Measurements from ENCODE around the gene TNFSF15. TPM values are rescaled to one million over a fixed set of nuclear protein-coding genes. Genes with fewer than 3 reads are reported as not detected.

TNFSF15 gene
- total and polyA plus RNA-seq, 9 donors = 0.15 to 0.72 (median 0.29) TPM

DNA sequence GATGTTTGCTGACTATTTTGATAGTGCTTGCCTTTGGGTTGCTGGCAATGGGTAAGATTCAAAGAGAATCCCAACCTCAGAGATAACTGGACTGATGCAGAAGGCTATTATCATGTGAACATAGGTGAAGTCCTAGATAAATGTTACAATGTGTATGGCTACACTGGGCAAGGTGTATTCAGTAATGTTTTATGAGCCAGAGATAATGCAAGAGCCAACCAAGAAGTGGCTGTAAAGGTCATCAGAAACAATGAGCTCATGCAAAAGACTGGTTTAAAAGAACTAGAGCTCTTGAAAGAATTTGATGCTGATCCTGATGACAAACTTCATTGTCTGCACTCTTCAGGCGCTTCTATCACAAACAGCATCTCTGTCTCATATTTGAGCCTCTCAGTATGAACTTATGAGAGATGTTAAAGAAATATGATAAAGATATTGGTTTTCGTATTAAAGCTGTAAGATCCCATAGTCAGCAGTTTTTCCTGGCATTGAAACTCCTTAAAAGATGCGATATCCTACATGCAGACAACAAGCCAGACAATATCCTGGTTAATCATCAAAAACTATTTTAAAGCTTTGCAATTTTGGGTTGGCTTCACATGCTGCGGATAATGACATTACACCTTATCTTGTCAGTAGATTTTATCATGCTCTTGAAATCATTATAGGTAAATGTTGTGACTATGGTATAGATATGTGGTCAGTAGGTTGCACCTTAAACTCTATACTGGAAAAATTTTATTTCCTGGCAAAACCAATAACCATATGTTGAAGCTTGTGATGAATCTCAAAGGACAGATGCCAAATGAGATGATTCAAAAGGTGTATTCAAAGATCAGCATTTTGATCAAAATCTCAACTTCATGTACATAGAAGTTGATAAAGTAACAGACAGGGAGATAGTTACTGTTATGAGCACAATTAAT is 41.9 kb upstream of the TNFSF15 start:
- Histone ChIP-seq H3K36me3 (ENCODE audit: control insufficient read depth, insufficient read depth, low read length) (no peaks in the 10 kb centered on the region), H3K4me1 (ENCODE audit: control insufficient read depth, insufficient read depth, low read length) (no peaks in the 10 kb centered on the region), H3K9me3 (replicated peaks; ENCODE audit: control insufficient read depth, low read depth, low read length) (no peaks in the 10 kb centered on the region), H3K27me3 (ENCODE audit: control insufficient read depth, insufficient read depth, low read length) (no peaks in the 10 kb centered on the region), H3K4me3 (ENCODE audit: low read length) (no peak overlapping the region), H3K27ac (ENCODE audit: low read length) (no peak overlapping the region)
- no peak for DNase-seq
- 60% methylated on average over 1 of the region's 4 CpGs for WGBS (ENCODE audit: insufficient coverage)

DNA sequence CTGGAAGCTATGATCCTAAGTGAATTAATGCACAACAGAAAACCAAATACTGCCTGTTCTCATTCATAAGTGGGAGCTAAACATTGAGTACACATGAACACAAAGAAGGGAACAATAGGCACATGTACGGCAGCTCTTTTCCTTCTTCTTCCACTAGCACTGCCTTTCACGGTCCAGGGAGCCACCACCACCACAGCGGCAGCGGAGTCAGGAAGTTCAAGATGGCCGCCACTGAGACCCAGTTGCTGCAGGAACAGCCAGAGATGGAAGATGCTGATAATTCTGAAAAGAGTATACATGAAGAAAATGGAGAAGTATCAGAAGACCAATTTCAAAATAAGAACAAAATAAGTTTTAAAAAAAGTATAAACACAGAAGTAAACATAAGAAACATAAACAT is 39.5 kb upstream of the TNFSF15 start:
- Histone ChIP-seq H3K4me3 (ENCODE audit: low read length) (no peak overlapping the region), H3K27ac (ENCODE audit: low read length) (no peak overlapping the region), H3K4me1 (ENCODE audit: control insufficient read depth, insufficient read depth, low read length) (no peaks in the 10 kb centered on the region), H3K36me3 (ENCODE audit: control insufficient read depth, insufficient read depth, low read length) (no peaks in the 10 kb centered on the region), H3K27me3 (ENCODE audit: control insufficient read depth, insufficient read depth, low read length) (no peaks in the 10 kb centered on the region), H3K9me3 (replicated peaks; ENCODE audit: control insufficient read depth, low read depth, low read length) (no peaks in the 10 kb centered on the region)
- 100% methylated on average over 1 of the region's 5 CpGs for WGBS (ENCODE audit: insufficient coverage)
- DNase-seq = no peak

DNA sequence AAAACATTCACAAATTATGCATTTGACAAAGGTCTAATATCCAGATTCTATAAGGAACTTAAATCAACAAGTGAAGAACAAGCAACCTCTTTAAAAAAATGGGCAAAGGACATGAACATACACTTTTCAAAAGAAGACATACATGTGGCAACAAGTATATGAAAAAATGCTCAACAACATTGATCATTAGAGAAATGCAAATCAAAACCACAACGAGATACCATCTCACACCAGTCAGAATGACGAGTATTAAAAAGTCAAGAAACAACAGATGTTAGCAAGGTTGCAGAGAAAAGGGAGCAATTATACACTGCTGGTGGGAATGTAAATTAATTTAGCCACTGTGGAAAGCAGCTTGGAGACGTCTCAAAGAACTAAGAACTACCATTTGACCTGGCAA is 38.9 kb upstream of the TNFSF15 start:
- no CpG with 5 or more reads among the region's 3 CpGs for WGBS (ENCODE audit: insufficient coverage)

DNA sequence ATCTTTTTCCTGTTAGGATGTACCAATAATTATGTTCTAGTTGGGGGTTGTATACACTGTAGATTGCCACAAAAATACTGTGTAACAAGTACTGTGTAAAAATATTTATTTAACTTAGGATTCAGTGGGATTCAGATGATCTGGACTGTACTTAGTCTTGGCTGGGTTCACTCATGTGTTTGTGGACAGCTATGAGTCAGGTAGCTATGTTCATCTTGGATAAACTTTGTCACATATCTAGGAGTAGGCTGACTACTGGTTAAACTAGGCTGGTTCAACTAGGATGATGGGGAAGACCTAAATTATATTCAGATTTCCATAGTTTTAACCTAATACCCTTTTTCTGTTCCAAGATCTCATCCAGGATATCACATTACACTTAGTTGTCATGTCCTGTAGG is 32.1 kb upstream of the TNFSF15 start:
- DNase-seq = no peak
- H3K27ac ChIP-seq (ENCODE audit: low read length) = no peak overlapping the region
- H3K9me3 ChIP-seq (replicated peaks; ENCODE audit: control insufficient read depth, low read depth, low read length) = no peaks in the 10 kb centered on the region
- H3K4me3 ChIP-seq (ENCODE audit: low read length) = no peak overlapping the region
- H3K36me3 ChIP-seq (ENCODE audit: control insufficient read depth, insufficient read depth, low read length) = no peaks in the 10 kb centered on the region
- peaks cover 2% of the 10 kb centered on the region for H3K27me3 ChIP-seq (ENCODE audit: control insufficient read depth, insufficient read depth, low read length)
- no peaks in the 10 kb centered on the region for H3K4me1 ChIP-seq (ENCODE audit: control insufficient read depth, insufficient read depth, low read length)

More for the DNA sequence above, 38.9 kb upstream of the TNFSF15 start:
- Histone ChIP-seq H3K27ac (ENCODE audit: low read length) (no peak overlapping the region), H3K4me3 (ENCODE audit: low read length) (no peak overlapping the region), H3K4me1 (ENCODE audit: control insufficient read depth, insufficient read depth, low read length) (no peaks in the 10 kb centered on the region), H3K9me3 (replicated peaks; ENCODE audit: control insufficient read depth, low read depth, low read length) (no peaks in the 10 kb centered on the region), H3K27me3 (ENCODE audit: control insufficient read depth, insufficient read depth, low read length) (no peaks in the 10 kb centered on the region), H3K36me3 (ENCODE audit: control insufficient read depth, insufficient read depth, low read length) (no peaks in the 10 kb centered on the region)
- no peak for DNase-seq

DNA sequence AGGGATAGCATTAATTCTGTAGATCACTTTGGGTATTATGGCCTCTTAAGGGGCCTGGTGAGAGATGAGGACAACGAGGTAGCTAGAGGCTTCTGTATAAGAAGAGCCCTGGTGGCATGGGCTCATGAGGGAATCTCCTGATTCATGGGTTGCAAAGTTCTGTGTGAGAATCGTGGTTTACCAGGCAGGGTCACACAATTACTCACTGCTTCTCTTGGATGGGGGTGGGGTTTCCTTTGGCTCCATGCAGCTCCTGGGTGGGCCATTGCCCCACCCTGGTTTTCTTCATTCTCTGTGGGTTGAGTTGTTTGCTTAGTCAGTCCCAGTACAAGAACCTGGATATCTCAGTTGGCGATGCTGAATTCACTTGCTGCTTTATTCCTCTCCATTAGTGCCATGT is 30.9 kb upstream of the TNFSF15 start:
- Histone ChIP-seq H3K4me1 (ENCODE audit: control insufficient read depth, insufficient read depth, low read length) (no peaks in the 10 kb centered on the region), H3K9me3 (replicated peaks; ENCODE audit: control insufficient read depth, low read depth, low read length) (no peaks in the 10 kb centered on the region), H3K4me3 (ENCODE audit: low read length) (no peak overlapping the region), H3K27me3 (ENCODE audit: control insufficient read depth, insufficient read depth, low read length) (peaks cover 2% of the 10 kb centered on the region), H3K27ac (ENCODE audit: low read length) (no peak overlapping the region), H3K36me3 (ENCODE audit: control insufficient read depth, insufficient read depth, low read length) (no peaks in the 10 kb centered on the region)
- no peak for DNase-seq
- 100% methylated on average over 1 of the region's 3 CpGs for WGBS (ENCODE audit: insufficient coverage)

DNA sequence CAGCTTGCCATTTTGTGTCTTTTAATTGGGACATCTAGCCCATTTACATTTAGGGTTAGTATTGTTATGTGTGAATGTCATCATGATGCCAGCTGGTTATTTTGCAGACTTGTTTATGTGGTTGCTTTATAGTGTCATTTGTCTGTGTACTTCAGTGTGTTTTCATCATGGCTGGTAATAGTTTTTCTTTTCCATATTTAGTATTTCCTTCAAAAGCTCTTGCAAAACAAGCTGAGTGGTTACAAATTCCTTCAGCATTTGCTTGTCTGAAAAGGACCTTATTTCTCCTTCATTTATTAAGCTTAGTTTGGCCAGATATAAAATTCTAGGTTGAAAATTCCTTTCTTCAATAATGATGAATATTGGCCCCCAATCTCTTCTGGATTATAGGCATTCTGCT is 28.5 kb upstream of the TNFSF15 start:
- no peak overlapping the region for H3K27ac ChIP-seq (ENCODE audit: low read length)
- no peaks in the 10 kb centered on the region for H3K4me1 ChIP-seq (ENCODE audit: control insufficient read depth, insufficient read depth, low read length)
- H3K4me3 ChIP-seq (ENCODE audit: low read length) = no peak overlapping the region
- no peaks in the 10 kb centered on the region for H3K9me3 ChIP-seq (replicated peaks; ENCODE audit: control insufficient read depth, low read depth, low read length)
- DNase-seq = no peak
- H3K36me3 ChIP-seq (ENCODE audit: control insufficient read depth, insufficient read depth, low read length) = no peaks in the 10 kb centered on the region
- peaks cover 2% of the 10 kb centered on the region for H3K27me3 ChIP-seq (ENCODE audit: control insufficient read depth, insufficient read depth, low read length)

DNA sequence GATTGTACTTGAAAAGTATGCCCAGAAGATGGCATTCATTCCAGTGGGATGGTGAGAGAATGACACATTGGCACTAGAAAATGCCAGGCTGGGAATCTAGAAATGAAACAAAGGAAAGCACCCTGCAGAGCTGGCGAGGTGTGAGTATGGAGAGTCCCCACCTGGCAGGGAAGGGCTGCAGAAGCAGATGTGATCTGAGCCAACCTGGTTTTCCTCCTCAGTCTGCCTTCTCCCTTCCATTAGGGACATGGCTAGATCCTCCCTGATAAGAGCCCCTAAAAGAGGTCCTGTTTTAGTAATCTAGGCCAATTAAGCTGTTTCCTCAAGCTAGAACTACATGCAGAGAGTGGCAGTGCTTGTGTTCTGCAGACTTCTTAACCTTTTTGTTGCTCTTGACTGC is 24.7 kb upstream of the TNFSF15 start:
- no peak overlapping the region for H3K27ac ChIP-seq (ENCODE audit: low read length)
- no peaks in the 10 kb centered on the region for H3K4me1 ChIP-seq (ENCODE audit: control insufficient read depth, insufficient read depth, low read length)
- no peak for DNase-seq
- peaks cover under 1% of the 10 kb centered on the region for H3K27me3 ChIP-seq (ENCODE audit: control insufficient read depth, insufficient read depth, low read length)
- WGBS (ENCODE audit: insufficient coverage) = 86% methylated on average over 1 of the region's 1 CpG
- no peak overlapping the region for H3K4me3 ChIP-seq (ENCODE audit: low read length)
- no peaks in the 10 kb centered on the region for H3K9me3 ChIP-seq (replicated peaks; ENCODE audit: control insufficient read depth, low read depth, low read length)
- no peaks in the 10 kb centered on the region for H3K36me3 ChIP-seq (ENCODE audit: control insufficient read depth, insufficient read depth, low read length)

DNA sequence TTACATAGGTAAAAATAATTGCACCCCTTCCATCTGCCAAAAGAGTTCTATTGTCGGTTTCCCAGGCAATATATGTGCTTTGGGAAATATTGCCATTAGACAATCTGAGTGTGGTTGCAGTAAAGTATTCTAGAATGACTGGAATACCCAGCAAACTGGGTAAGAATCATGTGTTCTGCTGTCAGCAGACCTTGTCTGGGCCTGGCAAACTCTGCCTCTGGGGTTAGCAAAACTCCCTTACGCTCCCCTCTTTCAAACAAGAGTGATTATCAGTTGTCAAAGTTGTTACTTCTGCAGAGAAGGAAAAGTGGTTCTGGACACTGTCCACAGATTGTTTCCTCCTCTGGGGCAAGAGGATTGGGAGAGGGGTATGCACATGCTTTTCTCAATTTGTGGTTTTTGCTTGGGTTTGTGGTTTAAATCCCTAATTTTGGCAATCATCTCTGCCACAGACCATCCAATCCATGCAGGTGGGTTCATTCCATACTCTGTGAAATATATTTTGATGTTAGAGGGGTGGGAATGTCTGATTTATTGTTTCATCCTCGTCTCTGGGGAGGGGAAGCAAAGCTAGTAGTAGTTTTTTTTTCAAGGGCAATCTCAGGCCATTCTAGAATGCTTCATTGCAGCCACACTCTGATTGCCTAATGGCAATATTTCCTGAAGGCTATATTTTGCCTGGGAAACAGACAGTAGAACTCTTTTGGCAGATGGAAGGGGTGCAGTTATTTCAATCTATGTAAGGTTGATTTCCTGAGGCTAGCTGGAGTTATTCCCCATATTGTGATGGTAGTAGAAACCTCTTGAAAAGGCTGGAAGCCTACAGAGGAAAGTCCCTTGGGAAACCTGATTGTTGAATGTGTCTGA is 24.0 kb upstream of the TNFSF15 start:
- no CpG with 5 or more reads among the region's 3 CpGs for WGBS (ENCODE audit: insufficient coverage)
- no peak for DNase-seq

DNA sequence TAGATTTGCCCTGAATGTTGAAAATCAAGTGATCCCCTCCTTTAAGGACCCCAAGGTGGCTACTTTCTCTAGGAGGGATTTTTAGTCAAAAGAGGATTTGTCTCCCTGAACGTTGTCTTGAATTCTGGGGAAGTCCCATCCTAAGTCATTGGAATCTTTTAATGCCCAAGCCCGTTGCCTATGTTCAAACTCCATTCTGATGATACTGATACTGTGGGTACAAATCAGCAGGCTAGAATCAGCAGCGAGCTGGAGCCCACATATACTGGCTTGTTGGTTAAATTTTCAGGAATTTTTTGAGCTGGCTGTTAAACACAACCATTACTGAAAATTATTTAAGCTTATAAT is 22.4 kb upstream of the TNFSF15 start:
- WGBS (ENCODE audit: insufficient coverage) = no CpG with 5 or more reads among the region's 3 CpGs
- Histone ChIP-seq H3K27me3 (ENCODE audit: control insufficient read depth, insufficient read depth, low read length) (no peaks in the 10 kb centered on the region), H3K4me3 (ENCODE audit: low read length) (no peak overlapping the region), H3K27ac (ENCODE audit: low read length) (no peak overlapping the region), H3K4me1 (ENCODE audit: control insufficient read depth, insufficient read depth, low read length) (no peaks in the 10 kb centered on the region), H3K36me3 (ENCODE audit: control insufficient read depth, insufficient read depth, low read length) (no peaks in the 10 kb centered on the region), H3K9me3 (replicated peaks; ENCODE audit: control insufficient read depth, low read depth, low read length) (no peaks in the 10 kb centered on the region)
- no peak for DNase-seq

More for the DNA sequence above, 24.0 kb upstream of the TNFSF15 start:
- H3K36me3 ChIP-seq (ENCODE audit: control insufficient read depth, insufficient read depth, low read length) = no peaks in the 10 kb centered on the region
- no peaks in the 10 kb centered on the region for H3K9me3 ChIP-seq (replicated peaks; ENCODE audit: control insufficient read depth, low read depth, low read length)
- H3K4me1 ChIP-seq (ENCODE audit: control insufficient read depth, insufficient read depth, low read length) = no peaks in the 10 kb centered on the region
- no peaks in the 10 kb centered on the region for H3K27me3 ChIP-seq (ENCODE audit: control insufficient read depth, insufficient read depth, low read length)
- no peak overlapping the region for H3K4me3 ChIP-seq (ENCODE audit: low read length)
- H3K27ac ChIP-seq (ENCODE audit: low read length) = no peak overlapping the region

DNA sequence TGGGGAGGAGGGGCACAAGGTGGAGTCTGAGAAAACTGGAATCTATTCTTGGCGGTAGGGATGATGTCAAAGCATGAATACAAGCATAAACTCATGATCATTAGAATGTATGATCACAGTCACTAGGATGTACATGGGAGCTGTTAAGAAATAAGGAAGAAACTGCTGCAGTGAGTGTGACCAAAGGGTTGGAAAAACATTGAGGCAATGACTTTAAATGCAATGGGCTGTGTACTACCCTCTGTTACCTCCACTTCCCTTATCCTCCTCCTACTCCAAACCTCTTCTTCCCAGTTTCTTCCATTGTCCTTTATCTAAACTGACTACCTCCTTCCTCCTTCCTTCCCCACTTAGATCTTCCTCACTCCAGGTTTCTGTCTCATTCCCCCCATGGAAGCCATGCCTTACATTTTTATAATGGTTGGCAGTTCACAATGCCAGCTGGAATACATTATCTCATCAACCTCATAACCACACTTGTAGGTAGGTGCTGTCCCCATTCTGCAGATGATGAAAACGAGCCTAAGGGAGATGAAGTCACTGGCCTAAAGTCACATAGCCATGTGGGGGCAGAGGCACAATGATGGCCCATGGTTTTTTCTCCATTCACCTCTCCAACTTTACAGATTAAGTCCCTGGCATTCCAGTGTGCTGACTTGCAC is 21.9 kb upstream of the TNFSF15 start:
- Histone ChIP-seq H3K9me3 (replicated peaks; ENCODE audit: control insufficient read depth, low read depth, low read length) (no peaks in the 10 kb centered on the region), H3K27me3 (ENCODE audit: control insufficient read depth, insufficient read depth, low read length) (no peaks in the 10 kb centered on the region), H3K27ac (ENCODE audit: low read length) (no peak overlapping the region), H3K4me1 (ENCODE audit: control insufficient read depth, insufficient read depth, low read length) (no peaks in the 10 kb centered on the region), H3K4me3 (ENCODE audit: low read length) (no peak overlapping the region), H3K36me3 (ENCODE audit: control insufficient read depth, insufficient read depth, low read length) (no peaks in the 10 kb centered on the region)
- DNase-seq = no peak
- no CpG with 5 or more reads among the region's 2 CpGs for WGBS (ENCODE audit: insufficient coverage)
